ENCODE measurements around the gene PRRC2A. TPM values are rescaled to one million over a fixed set of nuclear protein-coding genes. Genes with fewer than 3 reads are reported as not detected.

The PRRC2A gene
- total RNA-seq, 1 donor from 2014 or later = 27.2 TPM

DNA sequence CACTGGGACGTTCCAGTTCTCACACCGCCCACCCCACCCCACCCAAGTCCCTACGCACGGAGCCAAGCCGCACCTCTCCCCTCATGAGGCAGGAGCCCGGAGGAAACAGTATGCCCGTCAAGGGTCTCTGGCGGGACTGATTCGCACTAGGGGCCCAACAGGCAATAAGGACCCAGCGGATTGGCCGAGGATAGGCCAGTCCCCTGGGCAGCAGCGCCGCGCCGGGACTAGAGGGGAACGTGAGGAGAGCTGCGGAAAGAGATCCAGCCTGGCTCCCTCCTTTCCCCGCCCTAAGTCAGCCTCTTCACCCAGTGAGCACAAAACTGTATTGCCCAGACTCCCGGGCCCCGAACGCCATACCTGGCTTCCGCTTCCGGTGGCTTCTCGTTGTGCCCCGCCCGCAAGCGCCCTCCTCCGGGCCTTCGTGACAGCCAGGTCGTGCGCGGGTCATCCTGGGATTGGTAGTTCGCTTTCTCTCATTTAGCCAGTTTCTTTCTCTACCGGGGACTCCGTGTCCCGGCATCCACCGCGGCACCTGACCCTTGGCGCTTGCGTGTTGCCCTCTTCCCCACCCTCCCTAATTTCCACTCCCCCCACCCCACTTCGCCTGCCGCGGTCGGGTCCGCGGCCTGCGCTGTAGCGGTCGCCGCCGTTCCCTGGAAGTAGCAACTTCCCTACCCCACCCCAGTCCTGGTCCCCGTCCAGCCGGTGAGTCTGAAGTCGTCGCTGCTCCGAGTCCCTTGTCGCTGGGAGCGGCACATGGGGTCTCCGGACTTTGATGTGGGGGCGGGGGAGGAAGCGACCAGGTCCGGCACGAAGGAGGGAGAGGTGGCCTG, 45.2 kb downstream of the PRRC2A start, which contains the start of gene CSNK2B:
Gene CSNK2B, plus strand, starts transcription at position 580 of the 836 bp plus-strand sequence. CDS start 752 bp downstream, outside the sequence.
- peak; percentile 97 to 98 for DNase-seq (ENCODE audit: low read depth in 2 of 2)

DNA sequence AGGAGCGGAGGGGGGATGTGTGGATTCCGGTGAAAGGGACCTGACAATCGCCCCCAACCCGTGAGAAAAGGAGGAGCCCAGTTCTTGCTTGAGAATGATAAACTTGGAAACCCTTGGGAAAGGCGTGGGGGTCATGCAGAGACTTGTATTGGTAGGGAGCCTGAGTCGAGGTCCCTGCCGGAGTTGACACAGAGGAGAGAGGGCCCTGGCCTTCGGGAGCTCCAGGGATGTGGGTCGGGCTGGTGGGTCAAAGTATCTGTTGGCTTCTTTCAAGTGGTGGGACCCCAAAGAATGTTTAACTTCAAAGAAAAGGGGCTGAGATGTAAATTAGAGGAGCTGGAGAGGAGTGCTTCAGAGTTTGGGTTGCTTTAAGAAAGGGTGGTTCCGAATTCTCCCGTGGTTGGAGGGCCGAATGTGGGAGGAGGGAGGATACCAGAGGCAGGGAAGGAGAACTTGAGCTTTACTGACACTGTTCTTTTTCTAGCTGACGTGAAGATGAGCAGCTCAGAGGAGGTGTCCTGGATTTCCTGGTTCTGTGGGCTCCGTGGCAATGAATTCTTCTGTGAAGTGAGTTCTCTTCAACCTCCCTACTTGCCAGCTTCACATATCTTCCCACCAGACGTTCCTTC, 45.9 kb downstream of the PRRC2A start:
- no peak for DNase-seq (ENCODE audit: low read depth in 2 of 2)

DNA sequence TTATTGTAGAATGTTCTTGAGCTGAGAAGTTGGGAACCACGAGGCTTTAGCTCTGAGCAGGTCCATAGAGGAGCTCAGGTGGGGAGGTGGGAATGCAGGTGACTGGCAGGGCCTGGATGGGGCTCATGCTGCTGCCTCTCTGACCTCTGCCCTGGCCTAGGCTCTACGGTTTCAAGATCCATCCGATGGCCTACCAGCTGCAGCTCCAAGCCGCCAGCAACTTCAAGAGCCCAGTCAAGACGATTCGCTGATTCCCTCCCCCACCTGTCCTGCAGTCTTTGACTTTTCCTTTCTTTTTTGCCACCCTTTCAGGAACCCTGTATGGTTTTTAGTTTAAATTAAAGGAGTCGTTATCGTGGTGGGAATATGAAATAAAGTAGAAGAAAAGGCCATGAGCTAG, 49.2 kb downstream of the PRRC2A start, which contains the start of gene LY6G5B:
Gene LY6G5B, plus strand, starts transcription at position 301 of the 400 bp plus-strand sequence. CDS start 975 bp downstream, outside the sequence.
- no peak for DNase-seq (ENCODE audit: low read depth in 2 of 2)

DNA sequence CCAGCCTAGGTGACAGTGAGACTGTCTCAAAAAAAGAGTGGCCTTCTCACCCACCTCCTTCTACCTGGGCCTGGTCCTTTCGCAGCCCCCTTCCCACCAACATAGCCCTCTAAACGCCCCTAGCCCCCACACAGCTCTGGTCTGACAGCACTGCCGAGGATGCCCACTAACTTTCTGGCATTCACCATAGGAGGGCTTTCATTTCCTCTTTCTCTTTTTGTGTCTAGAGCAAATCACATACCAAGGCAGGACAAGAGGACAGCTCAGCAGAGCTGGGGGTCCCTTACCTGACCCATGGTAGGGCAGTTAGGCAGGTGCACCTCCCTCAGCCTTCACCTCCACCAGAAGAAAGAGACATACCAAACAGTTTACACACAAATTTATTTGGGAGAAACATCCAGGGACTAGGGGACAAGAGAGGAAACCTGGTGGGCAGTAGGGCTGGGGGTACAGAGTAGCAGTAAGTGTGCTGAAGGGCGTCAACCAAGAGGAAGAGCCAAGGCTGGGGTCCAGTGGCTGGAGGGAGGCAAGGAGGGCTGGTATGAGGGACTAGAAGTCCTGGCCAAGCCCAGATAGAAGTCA, 55.9 kb downstream of the PRRC2A start:
- no peak for DNase-seq (ENCODE audit: low read depth in 2 of 2)

DNA sequence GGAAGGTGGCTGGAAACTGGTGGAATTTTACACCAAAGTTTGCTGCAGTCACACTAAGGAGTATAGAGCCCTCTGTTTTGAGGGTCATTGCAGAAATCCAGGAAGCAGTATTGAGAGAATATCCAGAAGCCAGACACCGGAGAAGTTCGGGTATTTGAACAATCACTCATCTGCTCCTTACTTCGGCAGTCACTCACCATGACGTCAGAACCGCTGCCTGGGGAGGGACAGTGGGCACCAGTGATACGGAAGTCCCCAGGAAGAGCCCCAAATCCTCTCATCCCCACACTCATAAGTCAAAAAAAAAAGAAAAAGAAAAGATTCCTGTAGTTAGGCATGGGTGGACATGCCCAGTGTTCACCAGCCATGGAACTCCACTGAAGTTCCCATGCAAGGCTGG, 56.4 kb downstream of the PRRC2A start:
- no peak for DNase-seq (ENCODE audit: low read depth in 2 of 2)

DNA sequence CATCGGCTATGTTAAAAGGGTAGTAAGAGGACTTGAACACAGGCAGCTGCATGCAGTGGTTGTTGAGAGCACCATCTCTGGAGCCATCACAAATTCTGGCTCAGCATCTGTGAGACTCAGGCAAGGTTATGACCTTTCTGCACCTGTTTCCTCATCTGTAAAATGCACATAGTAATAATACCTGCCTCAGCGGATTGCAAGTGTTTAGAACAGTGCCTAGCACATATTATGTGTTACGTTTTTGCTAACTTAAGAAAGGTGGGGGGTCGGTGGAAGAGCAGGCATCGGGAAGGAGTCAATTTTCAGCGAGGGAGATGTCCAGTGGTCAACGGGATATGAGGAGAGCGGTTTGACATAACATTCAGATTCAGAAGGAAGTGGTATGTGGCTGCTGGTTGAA, 57.4 kb downstream of the PRRC2A start:
- no peak for DNase-seq (ENCODE audit: low read depth in 2 of 2)

DNA sequence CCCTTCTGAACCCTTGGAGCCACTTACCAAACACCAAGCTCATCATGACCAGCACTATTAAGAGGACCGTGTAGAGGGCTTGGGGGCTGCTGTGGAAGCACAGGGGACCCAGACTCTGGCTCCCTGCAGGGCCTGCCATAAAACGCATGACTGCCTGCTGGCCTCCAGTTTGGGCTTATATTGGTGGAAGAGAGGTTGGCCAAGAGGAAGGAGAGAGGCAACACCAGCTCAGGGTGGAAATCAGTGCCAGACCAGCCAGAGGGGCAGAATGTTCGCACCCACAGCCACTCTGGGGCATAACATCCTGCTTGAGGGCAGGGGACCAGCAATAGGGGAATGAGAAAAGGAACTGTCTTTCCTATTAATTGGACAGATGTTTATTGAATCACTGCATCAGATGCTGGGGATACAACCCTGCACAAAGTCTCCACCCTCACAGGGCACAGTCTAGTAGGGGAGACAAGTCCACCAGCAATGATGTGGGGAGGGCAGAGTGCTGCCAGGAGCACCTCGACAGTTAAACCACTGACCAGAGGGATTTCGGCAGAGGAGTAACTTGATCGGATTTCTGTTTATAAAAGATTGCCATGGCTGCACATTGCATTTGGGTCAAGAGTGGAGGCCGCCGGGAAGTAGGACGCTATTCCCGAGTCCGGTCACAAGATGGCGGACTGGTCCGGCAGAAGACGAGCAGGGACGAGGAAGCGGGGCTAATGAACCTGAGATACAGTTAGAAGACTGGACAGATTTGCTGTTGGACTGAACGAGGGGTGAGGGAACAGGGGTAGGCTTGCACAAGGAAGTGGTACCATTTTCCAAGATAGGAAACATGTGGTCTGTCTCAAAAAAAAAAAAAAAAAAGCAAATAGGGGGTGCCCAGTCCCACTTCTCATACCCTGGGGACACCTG, 60.0 kb downstream of the PRRC2A start, which contains the start of gene LY6G5C:
Gene LY6G5C, minus strand, starts transcription at position 842 of the 909 bp plus-strand sequence. Its CDS starts 694 bp downstream, at position 148.
- DNase-seq (ENCODE audit: low read depth in 2 of 2) = peak; percentile 90

DNA sequence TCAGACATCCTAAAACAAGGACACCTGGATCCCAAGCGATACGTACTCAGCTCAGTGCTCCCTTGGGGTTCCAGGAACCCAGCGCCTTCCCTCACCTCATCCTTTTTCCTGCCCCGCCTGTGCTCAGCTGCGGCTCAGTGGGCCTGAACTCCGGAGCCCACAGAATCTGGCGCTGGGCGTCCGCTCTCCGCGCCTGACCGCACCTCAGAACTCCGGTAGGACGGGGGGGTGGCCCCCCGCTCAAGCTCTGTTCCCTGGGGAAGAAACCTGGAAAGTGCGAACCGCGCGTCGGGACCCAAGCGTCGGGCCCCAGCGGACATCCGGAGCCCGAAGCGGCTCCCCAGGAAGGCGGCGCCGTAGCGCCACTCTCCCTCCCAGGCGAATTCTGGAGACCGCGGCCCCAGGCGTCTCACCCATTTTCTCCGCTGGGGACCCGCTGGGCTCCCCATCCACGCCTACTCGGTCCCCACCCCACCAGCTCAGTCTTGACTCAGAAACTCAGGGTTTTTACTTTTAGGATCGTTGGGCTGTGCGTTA, 60.7 kb downstream of the PRRC2A start:
- DNase-seq (ENCODE audit: low read depth in 2 of 2) = peak in 1 of 2 donors; percentile 42

DNA sequence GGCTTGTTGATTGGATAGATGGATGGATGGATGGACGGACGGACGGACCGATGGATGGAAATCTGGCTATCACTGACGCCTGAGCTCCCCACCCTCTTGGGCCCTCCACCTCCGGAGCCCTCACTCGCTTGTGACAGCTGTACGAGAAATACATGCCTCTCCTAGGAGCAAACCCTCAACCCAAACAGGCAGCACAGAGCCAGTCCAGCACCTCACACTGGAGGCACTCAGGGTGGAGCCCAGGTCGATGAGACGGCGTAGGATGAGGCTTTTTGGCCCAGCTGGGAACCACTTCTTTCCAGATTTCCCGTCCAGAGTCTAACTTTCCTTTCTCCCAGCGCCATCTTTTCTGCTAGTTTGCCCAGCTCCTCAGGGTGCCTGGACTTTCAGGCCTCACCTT, 63.1 kb downstream of the PRRC2A start:
- DNase-seq (ENCODE audit: low read depth in 2 of 2) = no peak

DNA sequence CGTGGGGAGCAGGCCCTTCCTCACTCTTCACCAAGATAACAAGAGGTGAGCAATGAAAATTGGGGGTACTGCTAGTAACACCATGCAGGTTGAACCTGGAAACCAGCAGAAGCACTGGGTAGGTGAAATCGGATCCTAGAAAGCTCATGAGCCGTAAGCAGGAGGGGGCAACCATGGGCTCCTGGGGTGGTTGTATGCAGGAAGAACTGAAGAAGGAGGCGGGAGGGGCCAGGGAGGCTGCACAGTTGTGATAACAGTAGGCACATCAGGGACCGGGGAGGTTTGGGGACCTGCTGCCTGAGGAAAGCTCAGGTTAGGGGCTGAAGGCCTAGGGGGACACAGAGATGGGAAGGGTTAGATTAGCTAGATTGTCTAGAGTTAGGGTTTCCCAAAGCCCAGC, 66.0 kb downstream of the PRRC2A start:
- no peak for DNase-seq (ENCODE audit: low read depth in 2 of 2)

DNA sequence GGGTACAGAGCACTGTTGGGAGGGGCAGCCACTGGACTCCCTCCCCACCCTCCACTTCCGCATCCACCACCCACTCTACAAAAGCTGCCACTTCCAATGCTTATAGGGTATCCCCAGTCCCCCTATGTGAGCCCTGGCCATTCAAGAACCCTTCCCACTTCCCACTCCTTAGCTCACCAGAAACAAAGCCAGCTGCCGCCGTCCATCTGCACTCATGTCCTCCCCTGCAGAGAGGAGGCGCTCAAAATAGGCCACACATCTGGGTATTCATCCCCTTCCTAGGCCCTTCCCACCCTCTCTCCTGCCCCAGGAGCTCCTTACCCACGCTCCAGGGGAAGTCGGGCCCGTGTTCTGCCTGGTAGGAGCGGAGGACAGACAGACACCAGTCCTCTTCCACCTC, 66.8 kb downstream of the PRRC2A start:
- no peak for DNase-seq (ENCODE audit: low read depth in 2 of 2)

Other genes with a start within 250 kb of the PRRC2A start
- gene MICA, start 217.1 kb upstream of the PRRC2A start, total RNA-seq = 15.3 and 31.4 TPM in 2 replicates
- gene MICB, start 122.6 kb upstream of the PRRC2A start, total RNA-seq = 5.0 and 9.8 TPM in 2 replicates
- not detected in 2 replicates for gene MCCD1, start 91.8 kb upstream of the PRRC2A start, total RNA-seq
- 180 and 306 TPM in 2 replicates for gene DDX39B, start 78.7 kb upstream of the PRRC2A start, total RNA-seq
- 0.20 and 0.22 TPM in 2 replicates for gene ATP6V1G2, start 74.1 kb upstream of the PRRC2A start, total RNA-seq
- gene NFKBIL1, start 73.1 kb upstream of the PRRC2A start, total RNA-seq = 17.9 and 23.0 TPM in 2 replicates
- gene LTA, start 48.4 kb upstream of the PRRC2A start, total RNA-seq = not detected in 2 replicates
- gene TNF, start 45.1 kb upstream of the PRRC2A start, total RNA-seq = not detected in 2 replicates
- 6.7 and 9.2 TPM in 2 replicates for gene LTB, start 38.3 kb upstream of the PRRC2A start, total RNA-seq
- gene LST1, start 34.4 kb upstream of the PRRC2A start, total RNA-seq = not detected in 2 replicates
- gene NCR3, start 27.7 kb upstream of the PRRC2A start, total RNA-seq = not detected in 2 replicates
- gene AIF1, start 5.5 kb upstream of the PRRC2A start, total RNA-seq = not detected in 2 replicates
- gene BAG6, start 31.9 kb downstream of the PRRC2A start, total RNA-seq = 88.3 and 111 TPM in 2 replicates
- 0.22 and 0.40 TPM in 2 replicates for gene APOM, start 35.2 kb downstream of the PRRC2A start, total RNA-seq
- gene C6orf47, start 40.1 kb downstream of the PRRC2A start, total RNA-seq = 15.5 and 24.0 TPM in 2 replicates
- 8.5 and 12.1 TPM in 2 replicates for gene GPANK1, start 44.3 kb downstream of the PRRC2A start, total RNA-seq
- 64.1 and 67.6 TPM in 2 replicates for gene CSNK2B, start 45.4 kb downstream of the PRRC2A start, total RNA-seq
- 0.44 and 1.2 TPM in 2 replicates for gene LY6G5B, start 49.3 kb downstream of the PRRC2A start, total RNA-seq
- gene LY6G5C, start 60.4 kb downstream of the PRRC2A start, total RNA-seq = 1.4 and 1.7 TPM in 2 replicates
- gene ABHD16A, start 82.6 kb downstream of the PRRC2A start, total RNA-seq = 41.2 and 69.8 TPM in 2 replicates
- not detected in 2 replicates for gene LY6G6F, start 86.2 kb downstream of the PRRC2A start, total RNA-seq
- gene LY6G6D, start 94.6 kb downstream of the PRRC2A start, total RNA-seq = not detected in 2 replicates
- gene LY6G6C, start 101.0 kb downstream of the PRRC2A start, total RNA-seq = not detected in 2 replicates
- gene MPIG6B, start 102.7 kb downstream of the PRRC2A start, total RNA-seq = not detected in 2 replicates
- 109 and 159 TPM in 2 replicates for gene DDAH2, start 108.6 kb downstream of the PRRC2A start, total RNA-seq
- gene CLIC1, start 115.8 kb downstream of the PRRC2A start, total RNA-seq = 469 and 552 TPM in 2 replicates
- gene MSH5, start 119.3 kb downstream of the PRRC2A start, total RNA-seq = 1.4 and 2.6 TPM in 2 replicates
- gene SAPCD1, start 141.9 kb downstream of the PRRC2A start, total RNA-seq = 1.6 and 2.0 TPM in 2 replicates
- gene VWA7, start 156.6 kb downstream of the PRRC2A start, total RNA-seq = under 0.01 and 0.40 TPM in 2 replicates
- gene VARS1, start 175.0 kb downstream of the PRRC2A start, total RNA-seq = 36.3 and 39.0 TPM in 2 replicates
- 29.2 and 29.8 TPM in 2 replicates for gene LSM2, start 186.3 kb downstream of the PRRC2A start, total RNA-seq
- 0.87 and 1.8 TPM in 2 replicates for gene HSPA1L, start 194.6 kb downstream of the PRRC2A start, total RNA-seq
- 40.8 and 93.3 TPM in 2 replicates for gene HSPA1A, start 194.8 kb downstream of the PRRC2A start, total RNA-seq
- gene HSPA1B, start 207.0 kb downstream of the PRRC2A start, total RNA-seq = 23.8 and 30.2 TPM in 2 replicates
- 41.2 and 50.0 TPM in 2 replicates for gene NEU1, start 242.1 kb downstream of the PRRC2A start, total RNA-seq